ENCODE results near the gene HLA-DMB.

DNA sequence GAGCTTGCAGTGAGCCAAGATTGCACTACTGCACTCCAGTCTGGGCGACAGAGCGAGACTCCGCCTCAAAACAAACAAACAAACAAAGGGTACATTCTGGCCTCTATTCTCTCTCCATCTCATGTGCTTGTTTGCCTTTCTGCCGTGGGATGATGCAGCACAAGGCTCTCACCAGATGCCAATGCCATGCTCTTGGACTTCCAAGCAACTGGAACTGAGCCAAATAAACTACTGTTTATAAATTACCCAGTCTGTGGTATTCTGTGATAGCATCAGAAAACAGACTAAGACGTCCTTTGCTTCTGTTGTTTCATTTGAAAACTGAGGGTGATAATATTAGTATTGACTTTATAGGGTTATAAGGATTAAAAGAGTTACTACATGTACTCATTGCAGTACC, 23.9 kb upstream of the HLA-DMB start:
- TF ChIP-seq, protein P1, sequence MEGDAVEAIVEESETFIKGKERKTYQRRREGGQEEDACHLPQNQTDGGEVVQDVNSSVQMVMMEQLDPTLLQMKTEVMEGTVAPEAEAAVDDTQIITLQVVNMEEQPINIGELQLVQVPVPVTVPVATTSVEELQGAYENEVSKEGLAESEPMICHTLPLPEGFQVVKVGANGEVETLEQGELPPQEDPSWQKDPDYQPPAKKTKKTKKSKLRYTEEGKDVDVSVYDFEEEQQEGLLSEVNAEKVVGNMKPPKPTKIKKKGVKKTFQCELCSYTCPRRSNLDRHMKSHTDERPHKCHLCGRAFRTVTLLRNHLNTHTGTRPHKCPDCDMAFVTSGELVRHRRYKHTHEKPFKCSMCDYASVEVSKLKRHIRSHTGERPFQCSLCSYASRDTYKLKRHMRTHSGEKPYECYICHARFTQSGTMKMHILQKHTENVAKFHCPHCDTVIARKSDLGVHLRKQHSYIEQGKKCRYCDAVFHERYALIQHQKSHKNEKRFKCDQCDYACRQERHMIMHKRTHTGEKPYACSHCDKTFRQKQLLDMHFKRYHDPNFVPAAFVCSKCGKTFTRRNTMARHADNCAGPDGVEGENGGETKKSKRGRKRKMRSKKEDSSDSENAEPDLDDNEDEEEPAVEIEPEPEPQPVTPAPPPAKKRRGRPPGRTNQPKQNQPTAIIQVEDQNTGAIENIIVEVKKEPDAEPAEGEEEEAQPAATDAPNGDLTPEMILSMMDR (IDR thresholded peaks at IDR 0.05; ENCODE audit: low read depth, low read length, poor library complexity, severe bottlenecking), result no peak
- no peak for TF ChIP-seq EZH2phosphoT487 (IDR thresholded peaks at IDR 0.05; ENCODE audit: borderline replicate concordance, low read length)

Measured in DOHH2 (cell line).